ENCODE results near the gene MEI1. TPM values are rescaled to one million over a fixed set of nuclear protein-coding genes. Genes with fewer than 3 reads are reported as not detected.

Gene MEI1
- total RNA-seq, 1 experiment from 2014 or later: 0.61 TPM

GRCh38 chr22:41687901-41688364 is 11.4 kb upstream of the MEI1 start:
- ChIA-PET CTCF (interaction anchor here (0.9 to 1.5 kb wide), 3 partner anchors 9 to 253 kb away, joined by 3 read pairs; no protein-coding TSS in a partner anchor), POLR2A (ENCODE audit: unreplicated experiment) (interaction anchor here (0.6 to 1.1 kb wide), 2 partner anchors 9 to 67 kb away, joined by 3 read pairs; partner anchors contain the start of gene XRCC6)
- H4K20me1 ChIP-seq (ENCODE audit: insufficient read depth): peaks cover 33% of the 10 kb centered on the region
- peaks cover 72% of the 10 kb centered on the region for H3K79me2 ChIP-seq (ENCODE audit: low read depth)
- TF ChIP-seq CTCF (conservative IDR thresholded peaks at IDR 0.05) (no peak), EZH2 (IDR thresholded peaks at IDR 0.05; ENCODE audit: low read depth) (no peak)
- H3K4me3 ChIP-seq: peak overlapping the region; percentile 79
- H3K4me2 ChIP-seq: peak overlapping the region; percentile 90
- no peaks in the 10 kb centered on the region for H3K36me3 ChIP-seq (ENCODE audit: low read depth)
- intact Hi-C loops (cut with micrococcal nuclease; ENCODE audit: unreplicated experiment): no loop called here
- no TSS peak for BruUV-seq (replicated peaks)
- peak overlapping the region; percentile 95 for H2AFZ ChIP-seq
- H3K4me1 ChIP-seq (replicated peaks; ENCODE audit: insufficient read depth): peaks cover 30% of the 10 kb centered on the region
- no peaks in the 10 kb centered on the region for H3K27me3 ChIP-seq (ENCODE audit: insufficient read depth, low read depth)
- no peaks in the 10 kb centered on the region for H3K9me2 ChIP-seq (ENCODE audit: insufficient read depth)
- H3K9me3 ChIP-seq (ENCODE audit: insufficient read depth, low read depth): no peaks in the 10 kb centered on the region
- peak overlapping the region; percentile 74 for H3K27ac ChIP-seq
- DNase-seq: no peak
- peaks cover 31% of the 10 kb centered on the region for H3F3A ChIP-seq (ENCODE audit: insufficient read depth, low read depth)

- H3K9me3 ChIP-seq (ENCODE audit: insufficient read depth, low read depth): no peaks in the 10 kb centered on the region
- no peaks in the 10 kb centered on the region for H3K9me2 ChIP-seq (ENCODE audit: insufficient read depth)
- CTCF ChIA-PET: interaction anchor here (0.6 to 1.5 kb wide), 5 partner anchors 9 to 252 kb away, joined by 3 read pairs; no protein-coding TSS in a partner anchor
- POLR2A ChIA-PET (ENCODE audit: unreplicated experiment): interaction anchor here (0.6 to 1.1 kb wide), 2 partner anchors 8 to 1112 kb away, joined by 3 read pairs; no protein-coding TSS in a partner anchor
- no peaks in the 10 kb centered on the region for H3K27me3 ChIP-seq (ENCODE audit: insufficient read depth, low read depth)
- H3K36me3 ChIP-seq (ENCODE audit: low read depth): no peaks in the 10 kb centered on the region
- peak; percentile 91 to 92 for DNase-seq
- peak within 1 kb of the TSS; percentile 90 for H3K4me2 ChIP-seq
- peak within 1 kb of the TSS; percentile 79 for H3K4me3 ChIP-seq
- TF ChIP-seq CTCF (conservative IDR thresholded peaks at IDR 0.05) (no peak; the same call in 1 of the 2 replicates), EZH2 (IDR thresholded peaks at IDR 0.05; ENCODE audit: low read depth) (no peak)
- peaks cover 27% of the 10 kb centered on the region for H4K20me1 ChIP-seq (ENCODE audit: insufficient read depth)
- intact Hi-C loops (cut with micrococcal nuclease; ENCODE audit: unreplicated experiment): no loop called here
- peaks cover 25% of the 10 kb centered on the region for H3F3A ChIP-seq (ENCODE audit: insufficient read depth, low read depth)
- peak within 1 kb of the TSS; percentile 74 for H3K27ac ChIP-seq
- peak within 1 kb of the TSS; percentile 95 for H2AFZ ChIP-seq
- H3K4me1 ChIP-seq (replicated peaks; ENCODE audit: insufficient read depth): peaks cover 29% of the 10 kb centered on the region
- BruUV-seq (replicated peaks): no TSS peak
- peaks cover 65% of the 10 kb centered on the region for H3K79me2 ChIP-seq (ENCODE audit: low read depth)
These were observed 10.7 kb upstream of the MEI1 start, which contains the start of gene SNU13 for GRCh38 chr22:41688365-41689211. Gene SNU13 (minus strand): TSS chr22:41688867. CDS start chr22:41688796, 71 bp downstream.

DNA sequence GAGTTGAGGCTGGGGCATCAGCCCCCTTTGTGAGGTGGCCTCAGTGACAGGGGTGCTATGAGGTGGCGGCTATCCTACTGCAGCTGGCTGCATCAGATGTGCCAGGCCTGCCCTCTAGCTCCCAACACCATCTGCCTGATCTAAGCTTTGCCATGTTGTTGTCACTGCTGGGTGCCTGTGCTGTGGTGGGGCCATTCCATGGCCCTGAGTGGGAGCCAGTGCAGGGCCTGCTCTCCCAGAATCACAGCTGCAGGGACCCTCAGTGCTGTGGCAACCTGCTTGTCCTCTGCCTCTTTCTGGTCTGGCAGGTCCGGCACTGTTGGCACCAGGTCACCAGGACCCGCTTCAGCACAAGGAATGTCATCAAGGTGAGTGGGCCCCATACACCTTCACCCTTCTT is 8.8 kb upstream of the MEI1 start:
- TF ChIP-seq CTCF (conservative IDR thresholded peaks at IDR 0.05) (no peak), EZH2 (IDR thresholded peaks at IDR 0.05; ENCODE audit: low read depth) (no peak)
- H2AFZ ChIP-seq: no peak overlapping the region
- peaks cover 19% of the 10 kb centered on the region for H3K4me1 ChIP-seq (replicated peaks; ENCODE audit: insufficient read depth)
- H4K20me1 ChIP-seq (ENCODE audit: insufficient read depth): peaks cover 10% of the 10 kb centered on the region; the same call in 1 of the 2 replicates
- peaks cover 47% of the 10 kb centered on the region for H3K79me2 ChIP-seq (ENCODE audit: low read depth)
- no peaks in the 10 kb centered on the region for H3K36me3 ChIP-seq (ENCODE audit: low read depth)
- BruUV-seq (replicated peaks): no TSS peak
- no peaks in the 10 kb centered on the region for H3K9me2 ChIP-seq (ENCODE audit: insufficient read depth)
- H3K4me2 ChIP-seq: peak overlapping the region; percentile 90; the same call in 1 of the 2 replicates
- POLR2A ChIA-PET (ENCODE audit: unreplicated experiment): no interaction called here
- no peaks in the 10 kb centered on the region for H3K9me3 ChIP-seq (ENCODE audit: insufficient read depth, low read depth)
- peaks cover 9% of the 10 kb centered on the region; the same call in 1 of the 2 replicates for H3F3A ChIP-seq (ENCODE audit: insufficient read depth, low read depth)
- no peak overlapping the region for H3K4me3 ChIP-seq
- H3K27ac ChIP-seq: no peak overlapping the region
- CTCF ChIA-PET: no interaction called here
- intact Hi-C loops (cut with micrococcal nuclease; ENCODE audit: unreplicated experiment): no loop called here
- no peak for DNase-seq
- H3K27me3 ChIP-seq (ENCODE audit: insufficient read depth, low read depth): no peaks in the 10 kb centered on the region
